ENCODE data around the gene UBXN11. TPM values are rescaled to one million over a fixed set of nuclear protein-coding genes. Genes with fewer than 3 reads are reported as not detected.

Gene UBXN11
- total RNA-seq, 2 donors from 2014 or later = 9.9 to 24.8 TPM

DNA sequence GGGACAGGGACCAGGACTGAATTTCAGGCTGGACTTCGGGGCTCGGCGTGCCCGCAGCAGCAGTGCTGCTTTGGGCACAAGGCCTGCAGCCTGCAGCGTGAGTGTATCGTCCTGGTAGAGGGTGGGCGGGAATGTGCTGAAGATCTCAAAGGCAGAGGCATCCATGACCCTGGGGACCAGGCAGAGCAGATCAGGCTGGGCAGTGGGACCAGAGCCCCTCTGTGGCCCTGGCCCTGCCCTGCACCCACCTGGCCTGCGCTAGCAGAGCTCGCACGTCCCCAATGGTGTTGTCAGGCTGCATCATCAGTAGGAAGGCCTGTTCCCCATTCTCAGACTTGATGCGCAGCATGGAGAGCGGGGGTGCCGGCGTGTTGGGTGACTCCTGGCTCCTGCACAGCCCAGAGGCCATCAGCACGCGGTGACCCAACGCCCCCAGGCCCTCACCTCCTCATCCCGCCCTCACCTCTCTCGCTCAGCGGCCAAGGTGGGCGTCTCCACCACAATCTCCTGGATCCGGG is 24.0 kb downstream of the UBXN11 start:
- no peaks in the 10 kb centered on the region for H3K9me3 Mint-ChIP-seq
- H3K27ac Mint-ChIP-seq = peak overlapping the region; percentile 87 to 89
- peak overlapping the region; percentile 34 for H3K4me3 Mint-ChIP-seq
- DNase-seq (ENCODE audit: low spot score) (no peak), ATAC-seq (no peak)
- no peaks in the 10 kb centered on the region for H3K27me3 Mint-ChIP-seq
- H3K36me3 Mint-ChIP-seq = no peaks in the 10 kb centered on the region
- peaks cover 72 to 73% of the 10 kb centered on the region in 2 donors for H3K4me1 Mint-ChIP-seq (ENCODE audit: low read depth in 2 of 2)

DNA sequence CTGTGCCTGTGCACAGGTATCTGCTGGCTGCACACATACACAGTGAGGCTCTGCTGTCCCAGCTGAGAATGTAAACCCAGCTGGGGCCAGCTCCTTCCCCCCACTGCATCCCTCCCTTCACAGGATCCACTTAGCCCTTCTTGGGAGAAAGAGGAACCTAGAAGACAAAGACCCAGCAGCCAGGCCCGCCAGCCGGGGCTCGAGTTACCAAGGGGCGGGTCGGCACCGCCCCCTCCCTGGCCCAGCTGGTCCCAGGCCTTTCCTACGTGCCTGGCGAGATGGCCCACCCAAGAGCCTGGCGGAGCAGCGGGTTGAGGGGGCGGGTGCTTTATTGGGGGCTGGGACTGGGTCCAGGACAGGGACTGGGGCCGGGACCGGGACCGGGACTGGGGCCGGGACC is 24.5 kb downstream of the UBXN11 start:
- peaks cover 1% of the 10 kb centered on the region for H3K36me3 Mint-ChIP-seq
- ATAC-seq = no peak
- H3K9me3 Mint-ChIP-seq = no peaks in the 10 kb centered on the region
- DNase-seq (ENCODE audit: low spot score) = no peak
- H3K4me1 Mint-ChIP-seq (ENCODE audit: low read depth in 2 of 2) = peaks cover 71% of the 10 kb centered on the region in 2 donors
- no peaks in the 10 kb centered on the region for H3K27me3 Mint-ChIP-seq
- H3K27ac Mint-ChIP-seq = peak overlapping the region in 1 of 2 donors; percentile 84
- H3K4me3 Mint-ChIP-seq = peak overlapping the region; percentile 93

GRCh38 chr1:26281091-26281958 is 25.1 kb downstream of the UBXN11 start:
- ATAC-seq (no peak), DNase-seq (ENCODE audit: low spot score) (no peak)
- no peaks in the 10 kb centered on the region for H3K9me3 Mint-ChIP-seq
- peaks cover 74% of the 10 kb centered on the region in 2 donors for H3K4me1 Mint-ChIP-seq (ENCODE audit: low read depth in 2 of 2)
- no peaks in the 10 kb centered on the region for H3K27me3 Mint-ChIP-seq
- peaks cover 5% of the 10 kb centered on the region for H3K36me3 Mint-ChIP-seq
- H3K4me3 Mint-ChIP-seq = peak overlapping the region; percentile 93
- peak overlapping the region; percentile 75 to 84 for H3K27ac Mint-ChIP-seq

- H3K9me3 Mint-ChIP-seq = no peaks in the 10 kb centered on the region
- H3K36me3 Mint-ChIP-seq = peaks cover 5% of the 10 kb centered on the region
- DNase-seq (ENCODE audit: low spot score) (no peak), ATAC-seq (no peak)
- H3K27ac Mint-ChIP-seq = peak overlapping the region; percentile 75 to 84
- H3K4me3 Mint-ChIP-seq = peak overlapping the region; percentile 93
- H3K27me3 Mint-ChIP-seq = no peaks in the 10 kb centered on the region
- H3K4me1 Mint-ChIP-seq (ENCODE audit: low read depth in 2 of 2) = peaks cover 77 to 78% of the 10 kb centered on the region in 2 donors
Observed at GRCh38 chr1:26280333-26281042, 25.9 kb downstream of the UBXN11 start.

- ATAC-seq (peak; percentile 83 to 85), DNase-seq (ENCODE audit: low spot score) (peak; percentile 92)
- H3K27ac Mint-ChIP-seq = peak within 1 kb of the TSS; percentile 75 to 84
- H3K9me3 Mint-ChIP-seq = no peaks in the 10 kb centered on the region
- H3K36me3 Mint-ChIP-seq = peaks cover 5% of the 10 kb centered on the region
- peaks cover 73 to 77% of the 10 kb centered on the region in 2 donors for H3K4me1 Mint-ChIP-seq (ENCODE audit: low read depth in 2 of 2)
- H3K27me3 Mint-ChIP-seq = no peaks in the 10 kb centered on the region
- H3K4me3 Mint-ChIP-seq = peak within 1 kb of the TSS; percentile 93
Observed at GRCh38 chr1:26279456-26280332, 26.7 kb downstream of the UBXN11 start, which contains the start of gene SH3BGRL3. Gene SH3BGRL3, plus strand, starts transcription at chr1:26280086. Its CDS starts 70 bp downstream, at chr1:26280156.

DNA sequence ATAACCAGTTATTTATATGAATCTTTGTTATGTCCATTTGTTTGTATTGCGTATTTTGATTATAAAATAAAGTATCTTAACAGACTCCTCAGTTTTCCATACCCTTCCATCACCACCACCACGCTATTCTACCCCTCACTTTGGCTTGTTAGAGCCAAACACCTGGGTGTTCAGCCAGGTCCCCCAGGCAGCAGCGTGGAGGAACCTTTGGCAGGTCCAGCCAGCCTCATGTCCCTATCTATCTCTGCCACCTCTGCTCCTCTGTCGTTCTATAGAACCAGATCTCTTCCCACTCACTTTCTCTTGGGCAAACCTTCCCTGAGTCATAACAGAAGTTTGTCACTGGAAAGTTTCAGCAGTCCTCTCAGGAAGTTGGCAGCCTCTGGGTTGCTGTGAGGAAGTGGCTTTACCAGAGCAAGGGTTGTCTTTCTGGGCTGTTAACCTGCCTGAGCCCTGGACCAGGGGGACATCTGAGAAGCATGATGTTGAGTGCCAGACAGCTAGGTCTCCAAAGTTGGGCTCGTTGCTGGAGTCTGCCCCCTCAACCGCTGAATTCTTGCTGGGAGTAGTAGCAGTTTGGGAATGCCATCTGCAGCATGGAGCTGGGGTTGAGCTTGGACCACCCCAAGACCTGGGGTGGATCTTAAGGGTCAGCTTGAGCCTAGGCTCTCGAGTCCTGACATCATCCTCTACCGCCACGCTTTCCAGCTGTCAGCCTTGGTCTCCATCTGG is 27.5 kb downstream of the UBXN11 start:
- ATAC-seq (peak in 1 of 2 donors; percentile 2), DNase-seq (ENCODE audit: low spot score) (no peak)
- H3K4me1 Mint-ChIP-seq (ENCODE audit: low read depth in 2 of 2) = peaks cover 72 to 77% of the 10 kb centered on the region in 2 donors
- H3K9me3 Mint-ChIP-seq = no peaks in the 10 kb centered on the region
- H3K36me3 Mint-ChIP-seq = peaks cover 5% of the 10 kb centered on the region
- H3K27ac Mint-ChIP-seq = peak overlapping the region; percentile 75 to 84
- H3K27me3 Mint-ChIP-seq = no peaks in the 10 kb centered on the region
- H3K4me3 Mint-ChIP-seq = peak overlapping the region; percentile 93

DNA sequence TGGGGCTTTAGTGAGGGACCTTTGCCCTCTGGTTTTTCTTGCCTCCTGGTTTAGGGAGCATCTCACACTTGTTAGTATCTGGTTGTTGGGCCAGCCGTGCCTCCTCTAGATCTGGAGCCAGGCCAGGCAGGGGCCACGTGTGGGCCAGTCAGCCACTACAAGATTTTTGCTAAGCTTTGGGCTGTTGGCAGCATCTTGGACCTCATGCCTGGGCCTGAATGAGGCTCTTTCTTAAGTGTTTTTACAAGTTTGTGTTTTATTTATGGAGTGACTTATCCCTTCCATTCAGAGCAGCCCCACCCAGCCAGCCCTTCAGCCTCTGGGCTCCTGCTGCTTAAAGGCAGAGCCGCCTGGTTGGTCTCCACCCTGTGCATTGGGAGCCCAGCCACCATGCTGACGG is 28.1 kb downstream of the UBXN11 start:
- Mint-ChIP-seq H3K36me3 (peaks cover 5% of the 10 kb centered on the region), H3K27ac (peak overlapping the region; percentile 75 to 84), H3K4me3 (peak overlapping the region; percentile 93), H3K9me3 (no peaks in the 10 kb centered on the region), H3K27me3 (no peaks in the 10 kb centered on the region), H3K4me1 (ENCODE audit: low read depth in 2 of 2) (peaks cover 67 to 72% of the 10 kb centered on the region in 2 donors)
- DNase-seq (ENCODE audit: low spot score) (no peak), ATAC-seq (no peak)

DNA sequence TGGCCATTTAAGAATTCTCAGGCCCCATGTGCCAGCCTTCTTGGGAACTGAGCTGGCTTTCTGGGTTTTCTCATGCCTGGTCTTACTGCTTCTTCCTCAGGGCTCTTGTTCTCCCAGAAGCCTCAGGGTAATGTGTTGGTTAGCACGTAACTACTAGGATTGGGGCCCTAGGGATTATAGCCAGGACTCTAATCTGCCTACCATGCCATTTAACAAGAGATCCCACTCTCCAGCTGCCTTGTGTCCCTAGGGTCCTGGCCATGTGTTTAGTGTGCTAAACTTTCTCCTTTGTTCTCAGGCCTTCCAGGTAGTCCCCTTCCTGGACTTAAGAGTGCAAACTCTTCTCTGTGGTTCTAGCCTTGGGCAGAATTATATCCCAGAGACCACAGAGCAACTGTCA is 28.7 kb downstream of the UBXN11 start:
- ATAC-seq = no peak
- H3K36me3 Mint-ChIP-seq = peaks cover 5% of the 10 kb centered on the region
- peak overlapping the region; percentile 75 to 84 for H3K27ac Mint-ChIP-seq
- H3K9me3 Mint-ChIP-seq = no peaks in the 10 kb centered on the region
- peaks cover 61 to 66% of the 10 kb centered on the region in 2 donors for H3K4me1 Mint-ChIP-seq (ENCODE audit: low read depth in 2 of 2)
- peak overlapping the region; percentile 93 for H3K4me3 Mint-ChIP-seq
- no peaks in the 10 kb centered on the region for H3K27me3 Mint-ChIP-seq
- DNase-seq (ENCODE audit: low spot score) = no peak

DNA sequence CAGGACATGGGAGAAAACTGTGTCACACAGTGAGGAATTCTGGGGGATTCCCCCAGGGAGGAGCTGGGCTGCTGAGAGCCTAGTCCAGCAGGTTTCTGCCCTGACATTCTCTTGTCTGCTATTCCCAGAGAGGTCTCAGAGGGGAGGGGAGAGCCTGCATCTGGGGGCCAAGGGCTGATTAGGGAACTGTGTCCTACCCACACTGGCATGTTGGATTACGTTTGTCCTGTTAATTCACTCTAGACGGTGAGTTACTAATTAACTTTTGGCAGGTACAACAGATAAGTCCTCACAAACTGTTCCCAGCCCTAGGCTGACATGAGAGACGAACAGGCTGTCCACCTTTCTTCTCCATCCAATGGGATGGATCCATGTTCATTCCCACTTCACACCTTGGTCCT is 29.2 kb downstream of the UBXN11 start:
- ATAC-seq = no peak

DNA sequence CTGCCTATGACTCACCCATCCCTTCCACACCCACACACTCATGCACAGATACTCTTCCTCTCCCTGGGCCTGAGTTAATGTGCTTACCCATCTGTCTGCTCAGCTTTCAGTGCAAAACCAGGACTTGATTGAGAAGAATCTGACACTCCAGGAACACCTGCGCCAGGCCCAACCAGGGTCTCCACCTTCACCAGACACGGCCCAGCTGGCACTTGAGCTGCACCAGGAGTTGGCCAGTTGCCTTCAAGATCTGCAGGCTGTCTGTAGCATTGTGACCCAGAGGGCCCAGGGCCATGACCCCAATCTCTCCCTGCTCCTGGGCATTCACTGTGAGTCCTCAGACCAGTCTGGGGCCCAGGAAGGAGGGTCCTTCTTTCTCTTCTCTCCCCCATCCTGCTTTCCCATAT is 30.0 kb downstream of the UBXN11 start:
- H3K36me3 Mint-ChIP-seq = peaks cover 11% of the 10 kb centered on the region
- H3K27me3 Mint-ChIP-seq = no peaks in the 10 kb centered on the region
- no peaks in the 10 kb centered on the region for H3K9me3 Mint-ChIP-seq
- DNase-seq (ENCODE audit: low spot score) (no peak), ATAC-seq (no peak)
- H3K27ac Mint-ChIP-seq = peak overlapping the region; percentile 75 to 84
- H3K4me1 Mint-ChIP-seq (ENCODE audit: low read depth in 2 of 2) = peaks cover 54 to 61% of the 10 kb centered on the region in 2 donors
- peak overlapping the region; percentile 86 for H3K4me3 Mint-ChIP-seq

More for the DNA sequence above, 29.2 kb downstream of the UBXN11 start:
- H3K27ac Mint-ChIP-seq = peak overlapping the region; percentile 75 to 84
- H3K4me1 Mint-ChIP-seq (ENCODE audit: low read depth in 2 of 2) = peaks cover 57 to 64% of the 10 kb centered on the region in 2 donors
- peaks cover 5% of the 10 kb centered on the region for H3K36me3 Mint-ChIP-seq
- H3K27me3 Mint-ChIP-seq = no peaks in the 10 kb centered on the region
- DNase-seq (ENCODE audit: low spot score) = no peak
- H3K9me3 Mint-ChIP-seq = no peaks in the 10 kb centered on the region
- H3K4me3 Mint-ChIP-seq = peak overlapping the region; percentile 93

GRCh38 chr1:26275580-26276431 is 30.6 kb downstream of the UBXN11 start:
- Mint-ChIP-seq H3K4me3 (peak overlapping the region; percentile 86), H3K9me3 (no peaks in the 10 kb centered on the region), H3K27me3 (no peaks in the 10 kb centered on the region), H3K4me1 (ENCODE audit: low read depth in 2 of 2) (peaks cover 48 to 54% of the 10 kb centered on the region in 2 donors), H3K27ac (peak overlapping the region; percentile 75 to 84), H3K36me3 (peaks cover 16% of the 10 kb centered on the region)
- DNase-seq (ENCODE audit: low spot score) (peak; percentile 82), ATAC-seq (peak; percentile 84)
